ENCODE results near the gene TEDC2. TPM values are rescaled to one million over a fixed set of nuclear protein-coding genes. Genes with fewer than 3 reads are reported as not detected.

Gene TEDC2
- total RNA-seq, 1 experiment from 2014 or later: 45.4 TPM

DNA sequence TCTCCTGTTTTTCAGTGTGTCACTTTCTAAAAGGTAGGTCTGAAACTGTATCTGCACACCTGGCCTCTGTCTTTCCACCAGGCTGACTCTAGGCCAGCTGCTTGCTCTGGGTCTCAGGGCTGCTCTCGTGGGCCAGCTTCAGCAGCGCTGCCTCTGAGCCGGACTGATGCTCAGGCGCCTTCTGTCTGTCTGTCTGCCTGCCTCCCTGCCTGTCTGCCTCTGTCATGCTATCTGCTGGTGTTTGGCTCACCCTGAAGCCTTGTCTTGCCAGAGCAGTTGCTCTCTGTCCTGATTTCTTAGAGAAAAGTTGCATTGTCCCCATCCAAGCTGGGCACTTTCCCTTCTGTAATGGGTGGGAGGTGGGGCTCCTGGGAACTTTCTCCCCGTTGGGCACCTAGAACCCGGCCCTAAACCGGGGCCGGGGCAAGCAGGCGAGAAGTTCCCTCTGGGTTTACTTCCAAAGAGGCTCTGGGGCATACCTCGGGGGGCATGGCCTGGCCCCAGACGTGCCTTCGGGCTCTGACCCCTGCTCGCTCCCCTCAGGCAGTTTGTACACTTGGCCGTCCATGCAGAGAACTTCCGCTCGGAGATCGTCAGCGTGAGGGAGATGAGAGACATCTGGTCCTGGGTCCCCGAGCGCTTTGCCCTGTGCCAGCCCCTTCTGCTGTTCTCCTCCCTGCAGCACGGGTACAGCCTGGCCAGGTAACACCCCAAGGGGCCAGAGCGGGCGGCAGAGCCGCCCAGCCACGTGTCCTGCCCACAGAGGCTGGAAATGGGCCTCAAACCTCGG lies 38.0 kb downstream of the TEDC2 start:
- H3K4me3 Mint-ChIP-seq: no peak overlapping the region
- Histone ChIP-seq H3K18ac (ENCODE audit: insufficient read length, low read depth, low read length) (no peak overlapping the region), H2BK20ac (ENCODE audit: low read depth, low read length, poor library complexity, severe bottlenecking) (no peak overlapping the region), H2BK5ac (ENCODE audit: insufficient read length, low read length) (no peak overlapping the region), H2BK15ac (ENCODE audit: low read depth, low read length) (no peak overlapping the region), H3K56ac (ENCODE audit: insufficient read length, low read depth, low read length) (no peak overlapping the region), H2AFZ (ENCODE audit: low read length) (no peak overlapping the region), H2BK12ac (ENCODE audit: insufficient read length, low read depth, low read length) (no peak overlapping the region), H2BK120ac (ENCODE audit: low read depth, low read length, poor library complexity, severe bottlenecking) (no peak overlapping the region), H4K91ac (ENCODE audit: insufficient read length, low read depth, low read length) (no peak overlapping the region), H4K8ac (replicated peaks; ENCODE audit: insufficient read length, low read depth, low read length) (no peak overlapping the region), H3K79me1 (ENCODE audit: insufficient read depth, low read depth, low read length, poor library complexity, severe bottlenecking) (no peaks in the 10 kb centered on the region), H4K5ac (ENCODE audit: insufficient read length, low read depth, low read length) (no peak overlapping the region), H3K4me1 (ENCODE audit: insufficient read depth, low read length) (no peaks in the 10 kb centered on the region), H3K4ac (ENCODE audit: low read depth, low read length) (no peak overlapping the region), H3K27me3 (ENCODE audit: insufficient read depth, low read length) (no peaks in the 10 kb centered on the region), H4K20me1 (ENCODE audit: control insufficient read depth, insufficient read depth, insufficient read length) (no peaks in the 10 kb centered on the region), H3K27ac (ENCODE audit: insufficient read length, low read depth, low read length) (no peak overlapping the region), H3T11ph (ENCODE audit: low read length) (no peak overlapping the region), H3K23me2 (ENCODE audit: insufficient read length, low read depth, low read length, poor library complexity, severe bottlenecking) (peaks cover 3% of the 10 kb centered on the region), H3K79me2 (ENCODE audit: insufficient read depth, low read length) (no peaks in the 10 kb centered on the region), H3K9me3 (ENCODE audit: control insufficient read depth, low read depth, low read length) (no peaks in the 10 kb centered on the region), H3K9ac (ENCODE audit: extremely low read depth, insufficient read length, low read length) (no peak overlapping the region), H3K23ac (ENCODE audit: insufficient read length, low read depth, low read length) (no peak overlapping the region), H3K14ac (ENCODE audit: insufficient read depth, low read length) (no peak overlapping the region), H2AK5ac (ENCODE audit: insufficient read length, low read length) (no peak overlapping the region), H3K4me2 (ENCODE audit: insufficient read depth, insufficient read length, low read length) (no peak overlapping the region)
- no peaks in the 10 kb centered on the region for H3K9me3 Mint-ChIP-seq
- H3K36me3 Mint-ChIP-seq (ENCODE audit: insufficient read depth in 1 of 3, low read depth in 3 of 3): peaks cover 0 to 18% (median 4%) of the 10 kb centered on the region in 3 experiments; a peak in 4 of 7 replicates
- peaks cover 3 to 5% of the 10 kb centered on the region in 2 experiments for H3K4me1 Mint-ChIP-seq
- WGBS (ENCODE audit: extremely low coverage, insufficient read length, low lambda C conversion rate): no CpG with 5 or more reads among the region's 26 CpGs
- DNase-seq: no peak
- TF ChIP-seq, protein P1, sequence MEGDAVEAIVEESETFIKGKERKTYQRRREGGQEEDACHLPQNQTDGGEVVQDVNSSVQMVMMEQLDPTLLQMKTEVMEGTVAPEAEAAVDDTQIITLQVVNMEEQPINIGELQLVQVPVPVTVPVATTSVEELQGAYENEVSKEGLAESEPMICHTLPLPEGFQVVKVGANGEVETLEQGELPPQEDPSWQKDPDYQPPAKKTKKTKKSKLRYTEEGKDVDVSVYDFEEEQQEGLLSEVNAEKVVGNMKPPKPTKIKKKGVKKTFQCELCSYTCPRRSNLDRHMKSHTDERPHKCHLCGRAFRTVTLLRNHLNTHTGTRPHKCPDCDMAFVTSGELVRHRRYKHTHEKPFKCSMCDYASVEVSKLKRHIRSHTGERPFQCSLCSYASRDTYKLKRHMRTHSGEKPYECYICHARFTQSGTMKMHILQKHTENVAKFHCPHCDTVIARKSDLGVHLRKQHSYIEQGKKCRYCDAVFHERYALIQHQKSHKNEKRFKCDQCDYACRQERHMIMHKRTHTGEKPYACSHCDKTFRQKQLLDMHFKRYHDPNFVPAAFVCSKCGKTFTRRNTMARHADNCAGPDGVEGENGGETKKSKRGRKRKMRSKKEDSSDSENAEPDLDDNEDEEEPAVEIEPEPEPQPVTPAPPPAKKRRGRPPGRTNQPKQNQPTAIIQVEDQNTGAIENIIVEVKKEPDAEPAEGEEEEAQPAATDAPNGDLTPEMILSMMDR (conservative IDR thresholded peaks at IDR 0.05): no peak
- no peak overlapping the region for H3K27ac Mint-ChIP-seq
- H3K27me3 Mint-ChIP-seq (ENCODE audit: low read depth): no peaks in the 10 kb centered on the region

Data from H9 (cell line).